Fibroblast of upper back skin (primary cell): ENCODE results near the gene NPAS3.

Experiments used
- DNase-seq: peaks from one replicate; pipeline ENCODE4 v3.0.0-alpha.2; 2013

NPAS3 gene

GRCh38 chr14:33652566-33653307 lies 714.1 kb downstream of the NPAS3 start:
- DNase-seq: no peak

GRCh38 chr14:33653308-33653695 lies 714.6 kb downstream of the NPAS3 start:
- no peak for DNase-seq

DNA sequence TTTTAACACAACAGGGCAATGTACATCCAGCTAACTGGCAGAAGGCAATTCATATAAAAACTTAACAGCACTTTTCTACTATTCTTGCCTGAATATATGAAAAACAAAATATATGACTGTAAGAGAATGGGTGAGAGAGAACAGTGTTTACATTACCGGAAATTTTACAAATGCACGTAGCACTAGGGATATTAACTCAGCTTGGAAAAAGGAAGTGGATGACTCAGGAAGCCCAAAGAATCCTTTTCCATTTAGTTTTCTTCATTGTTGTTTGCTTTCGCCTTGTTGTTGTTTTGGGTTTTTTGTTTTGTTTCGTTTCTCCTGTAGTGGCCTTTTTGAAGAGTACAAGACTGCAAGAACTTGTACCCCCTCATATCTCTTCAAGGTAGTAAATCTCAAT lies 716.7 kb downstream of the NPAS3 start:
- DNase-seq: no peak

DNA sequence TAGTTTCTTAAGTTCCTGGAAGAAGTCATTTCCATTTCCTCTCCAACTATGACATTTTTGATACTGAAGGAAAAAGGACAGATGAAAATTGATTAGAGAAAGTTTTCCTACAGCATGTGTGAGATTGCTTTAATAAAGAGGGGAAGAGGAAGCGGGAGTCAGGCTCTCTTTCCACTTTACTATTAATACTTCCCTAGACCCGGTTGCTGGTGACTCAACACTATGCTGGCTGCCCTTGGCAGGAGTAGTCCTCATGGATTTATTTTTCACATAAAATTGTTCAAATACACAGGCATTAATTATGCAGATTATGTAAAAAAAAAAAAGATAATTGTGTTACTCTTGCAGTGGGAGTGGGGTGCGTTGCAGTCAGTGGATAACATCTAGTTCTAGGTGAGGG lies 718.8 kb downstream of the NPAS3 start:
- no peak for DNase-seq

DNA sequence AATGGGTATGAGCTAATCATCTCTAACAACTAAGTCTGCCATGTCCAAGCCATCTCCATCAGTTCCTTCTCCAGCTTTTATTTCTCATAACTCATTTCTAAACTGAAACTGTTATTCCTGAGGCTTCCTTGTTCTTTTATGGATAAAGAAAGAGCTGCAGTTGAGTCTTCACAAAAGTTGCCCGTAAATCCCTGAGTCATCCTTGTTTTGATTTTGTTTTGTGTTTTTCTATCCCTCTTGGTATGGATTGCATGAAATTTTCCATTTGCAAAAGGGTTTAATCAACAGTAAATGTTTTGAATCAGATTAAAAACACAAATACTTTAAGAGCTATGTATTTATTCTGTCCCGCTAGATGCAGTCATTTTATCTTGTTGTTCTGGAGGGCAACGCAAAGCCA lies 721.6 kb downstream of the NPAS3 start:
- DNase-seq: no peak

DNA sequence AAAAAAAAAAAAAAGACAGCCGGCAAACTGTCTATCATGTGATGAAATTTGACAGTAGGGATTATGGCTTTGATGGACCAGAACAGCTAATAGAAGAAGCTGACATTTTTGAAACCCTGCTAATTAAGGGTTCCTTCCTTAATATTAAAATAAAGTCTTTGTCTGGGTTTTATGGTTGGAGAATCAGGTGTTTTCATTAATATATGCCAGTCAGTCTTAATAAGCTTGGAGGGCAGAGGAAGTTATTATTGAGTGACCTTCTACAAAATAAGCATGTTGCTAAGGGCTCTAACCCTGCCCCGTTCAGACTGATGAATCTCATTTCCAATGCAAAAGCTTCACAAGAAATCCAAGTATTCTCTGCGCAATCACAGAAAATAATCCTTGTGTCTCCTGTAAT lies 722.4 kb downstream of the NPAS3 start:
- DNase-seq: no peak

- peak; percentile 31 for DNase-seq
Observed at GRCh38 chr14:33668066-33668465, 729.4 kb downstream of the NPAS3 start.

DNA sequence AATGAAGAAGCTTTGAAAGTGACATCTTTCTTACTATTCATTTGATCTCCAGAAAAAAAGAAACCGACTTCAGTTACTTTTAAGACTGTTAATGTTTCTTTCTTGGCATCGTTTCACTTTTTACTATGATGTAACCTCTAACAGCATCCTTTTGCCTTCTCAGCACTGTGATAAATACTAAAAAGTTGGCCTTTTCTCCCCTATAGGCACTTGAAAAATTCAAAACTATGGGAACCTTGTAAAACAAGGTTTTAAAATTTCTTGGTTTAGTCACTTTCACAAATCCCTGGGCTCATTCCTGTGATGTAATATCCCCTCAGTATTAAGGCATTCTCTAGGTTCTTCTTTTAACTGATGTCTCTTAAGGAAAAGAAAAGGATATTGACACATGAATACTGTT lies 730.4 kb downstream of the NPAS3 start:
- peak; percentile 61 for DNase-seq

DNA sequence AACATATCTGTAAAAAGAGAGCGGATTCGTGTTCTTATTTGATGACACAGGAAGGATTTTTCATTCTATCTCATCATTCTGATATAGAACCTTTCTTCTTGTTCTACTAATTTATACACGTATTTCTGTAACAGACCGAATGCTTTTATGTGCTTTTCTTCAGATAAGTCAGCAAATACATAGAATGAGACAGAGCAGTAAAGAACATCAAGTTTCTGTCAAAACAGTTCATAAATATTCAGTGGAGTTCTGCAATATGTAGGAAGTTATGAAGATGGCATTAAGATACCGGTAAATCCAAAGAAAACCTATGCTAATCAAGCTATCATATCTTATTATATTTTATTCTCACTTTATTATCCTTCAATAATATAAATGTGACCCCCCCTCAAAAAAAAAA lies 731.6 kb downstream of the NPAS3 start:
- DNase-seq: no peak

DNA sequence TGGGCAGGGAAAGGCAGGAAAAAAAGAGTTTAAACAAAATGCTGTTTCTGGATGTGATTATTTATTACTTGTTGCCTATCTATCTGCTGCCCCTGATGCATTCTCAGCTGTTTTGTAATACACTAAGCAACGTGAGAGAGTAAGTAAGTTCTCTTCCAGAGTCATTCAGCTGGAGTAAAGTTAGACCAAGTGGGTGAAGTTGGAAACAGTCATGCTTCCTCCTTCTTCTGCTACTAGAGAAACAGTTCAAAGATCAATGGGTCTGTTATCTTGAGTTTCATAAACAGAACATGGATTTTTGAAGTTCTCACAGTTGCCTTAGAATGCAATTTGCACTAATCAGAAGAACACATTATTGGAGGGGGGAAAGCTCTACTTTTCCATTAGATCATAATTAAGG lies 732.9 kb downstream of the NPAS3 start:
- DNase-seq: no peak

GRCh38 chr14:33674927-33675326 lies 736.2 kb downstream of the NPAS3 start:
- no peak for DNase-seq

DNA sequence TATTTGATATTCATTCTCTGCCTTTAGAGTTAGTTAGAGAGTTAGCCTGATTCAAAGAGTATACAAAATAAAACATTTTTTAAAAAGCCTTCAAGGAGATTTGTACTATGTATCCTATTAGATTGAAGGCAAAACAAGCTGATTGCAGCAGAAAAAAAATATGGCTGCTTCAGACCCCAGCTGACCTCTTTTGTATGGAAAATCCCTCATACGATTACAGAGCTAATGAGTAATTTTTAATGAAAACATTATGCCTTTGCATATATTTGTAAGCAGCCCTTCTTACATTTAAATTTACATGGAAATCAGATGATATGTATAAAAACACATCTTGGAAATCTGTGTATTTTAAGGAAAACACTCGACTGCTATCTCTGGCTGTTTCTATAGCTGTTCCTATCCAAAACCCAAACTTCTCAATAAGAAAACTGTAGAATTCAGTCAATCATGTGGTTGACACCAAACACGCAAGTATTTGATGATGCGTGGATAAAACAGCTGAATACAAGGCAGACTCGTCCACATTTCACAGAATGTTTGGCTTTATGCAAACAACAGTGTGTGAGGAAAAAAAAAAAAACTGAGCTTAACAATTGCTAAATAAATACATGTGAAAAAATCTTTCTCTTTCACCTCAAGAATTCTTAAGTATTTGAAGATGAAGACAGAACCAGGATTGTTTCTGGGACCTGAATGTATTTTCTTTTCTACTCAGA lies 736.9 kb downstream of the NPAS3 start:
- peak; percentile 70 for DNase-seq

GRCh38 chr14:33676135-33676566 lies 737.5 kb downstream of the NPAS3 start:
- peak; percentile 67 for DNase-seq

- DNase-seq: no peak
Observed at GRCh38 chr14:33676891-33677290, 738.2 kb downstream of the NPAS3 start.

- DNase-seq: no peak
Observed at GRCh38 chr14:33678005-33678404, 739.3 kb downstream of the NPAS3 start.

- DNase-seq: no peak
Observed at GRCh38 chr14:33679025-33679424, 740.3 kb downstream of the NPAS3 start.

DNA sequence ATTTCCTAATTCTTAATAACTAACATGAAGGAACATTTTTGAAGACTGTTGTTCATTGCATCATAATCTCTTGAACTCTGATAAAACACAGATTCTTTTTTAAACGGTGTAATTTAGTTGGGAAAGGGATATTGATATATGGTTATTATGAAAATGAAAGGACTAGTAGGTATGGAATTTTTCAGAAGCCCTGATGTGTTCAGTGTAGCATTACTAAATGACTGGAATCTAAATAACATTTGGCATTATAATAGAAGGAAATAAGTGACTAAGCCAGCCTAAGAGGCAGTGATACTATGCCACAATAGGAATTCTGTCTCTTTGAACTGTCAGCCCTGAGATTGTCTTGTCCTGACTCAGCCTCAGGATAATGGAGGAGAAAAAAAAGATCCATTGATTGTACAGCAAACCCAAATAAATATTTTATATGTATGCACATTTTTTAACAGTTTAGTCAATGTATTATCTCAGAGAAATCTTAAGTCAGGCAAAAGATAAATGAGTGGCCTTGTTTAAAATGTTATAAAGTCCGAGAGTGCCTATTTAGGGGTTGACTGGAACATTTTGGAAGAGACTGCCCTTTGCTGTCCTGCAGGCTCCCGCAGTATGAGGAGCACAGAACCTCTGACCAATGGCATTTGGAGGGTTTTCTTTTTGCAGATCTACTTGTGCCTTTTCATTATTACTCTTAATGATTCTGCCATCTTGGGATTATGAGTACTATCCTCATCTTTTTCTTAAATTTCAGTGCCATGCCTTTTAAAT lies 741.0 kb downstream of the NPAS3 start:
- DNase-seq: peak; percentile 89

DNA sequence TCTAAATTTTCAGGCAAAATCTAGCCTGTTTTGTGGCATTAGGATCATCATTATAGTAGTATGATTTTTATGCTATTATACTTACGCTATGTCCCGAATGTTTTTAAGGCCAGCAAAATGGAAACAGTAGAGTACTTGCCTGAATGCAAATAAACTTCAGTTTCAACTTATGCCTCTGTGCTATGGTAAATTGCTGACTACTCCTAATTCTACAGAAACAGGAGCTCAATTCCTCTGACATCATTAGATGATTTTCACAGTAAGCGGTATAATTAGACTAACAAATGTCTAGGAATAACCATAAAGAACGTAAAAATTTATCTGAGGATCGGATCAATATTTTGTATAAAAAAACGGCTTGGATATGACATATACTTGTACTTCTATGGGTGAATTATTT lies 742.2 kb downstream of the NPAS3 start:
- no peak for DNase-seq

DNA sequence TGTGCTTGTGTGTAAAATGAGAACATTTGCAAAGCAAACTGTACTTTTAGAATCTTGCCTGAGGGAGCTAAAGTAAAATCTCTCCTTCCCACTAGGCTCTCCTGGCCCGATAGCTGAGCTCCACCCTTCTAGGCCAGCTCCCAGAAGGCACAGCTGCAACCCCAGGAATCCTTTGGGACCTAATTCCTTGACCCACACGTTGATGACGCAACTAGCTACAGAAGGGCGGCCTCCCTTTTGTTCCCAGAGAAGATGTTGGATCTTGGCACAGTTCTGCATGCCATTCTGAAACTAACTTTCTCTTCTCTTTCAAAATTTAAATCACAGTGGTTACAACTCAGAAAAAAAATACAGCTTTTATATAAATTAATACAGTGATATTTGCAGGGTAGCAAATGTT lies 744.1 kb downstream of the NPAS3 start:
- peak; percentile 89 for DNase-seq

GRCh38 chr14:33685026-33685425 lies 746.3 kb downstream of the NPAS3 start:
- no peak for DNase-seq

GRCh38 chr14:33685698-33686097 lies 747.0 kb downstream of the NPAS3 start:
- no peak for DNase-seq

DNA sequence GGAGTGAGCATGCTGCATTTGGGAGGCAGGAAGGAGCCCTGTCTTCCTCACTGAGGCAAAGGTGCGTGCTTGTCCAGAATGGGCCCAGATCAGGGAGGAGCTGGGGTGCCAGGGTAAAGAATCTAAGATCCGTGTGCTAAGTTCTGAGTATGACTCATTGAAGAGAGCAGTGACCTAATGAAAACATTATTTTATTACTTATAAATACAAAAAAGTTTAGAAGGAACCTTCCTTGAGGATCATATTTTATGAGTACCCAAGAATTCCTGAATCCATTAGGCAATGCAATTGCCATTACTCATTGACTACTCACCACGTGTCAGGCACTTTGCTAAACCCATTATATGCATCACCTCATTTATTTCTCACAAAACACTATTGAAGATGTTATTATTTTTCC lies 747.5 kb downstream of the NPAS3 start:
- peak; percentile 83 for DNase-seq

- DNase-seq: no peak
Observed at GRCh38 chr14:33686856-33687255, 748.2 kb downstream of the NPAS3 start.

DNA sequence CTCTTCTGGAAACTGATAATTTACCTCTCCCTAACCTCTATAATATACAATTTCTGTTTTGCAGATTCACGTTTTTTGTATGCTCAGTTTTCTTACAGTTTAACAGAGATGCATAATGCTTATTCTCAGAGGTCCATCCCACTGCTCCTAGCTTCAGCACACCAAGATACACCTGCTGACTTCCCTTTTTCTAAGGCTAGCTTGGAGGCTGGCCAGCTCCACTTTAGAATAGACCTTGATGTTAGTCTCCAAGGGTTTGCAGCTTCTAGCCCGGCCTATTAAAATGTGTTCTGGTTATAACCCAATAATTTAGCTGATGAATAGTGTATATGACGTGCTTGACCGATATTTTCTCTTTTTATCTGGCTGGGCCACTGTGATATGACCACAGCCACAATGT lies 751.0 kb downstream of the NPAS3 start:
- DNase-seq: no peak
